Activated B cell treated with CpG ODN at 0.5 μM for 24 hours (primary cell): ENCODE measurements around the gene IRF2BP2. TPM values are rescaled to one million over a fixed set of nuclear protein-coding genes. Genes with fewer than 3 reads are reported as not detected.

Experiments used
- ATAC-seq: fragments of 200-7000 bp; cut with Tn5 transposase; one replicate; pipeline ENCODE4 v1.10.0; 2021; ENCODE audit warnings: low read depth, mild to moderate bottlenecking, moderate library complexity
- CTCF ChIA-PET: fragments of 350-600 bp; sonication (Branson Sonifier 250); formaldehyde crosslinking; loops from one replicate; lab custom pipeline; 2021; ENCODE audit warnings: antibody characterized with exemption; lab: Charles Lee
- POLR2A ChIA-PET: fragments of 350-600 bp; sonication (Branson Sonifier 250); formaldehyde crosslinking; loops from one replicate; lab custom pipeline; 2021; ENCODE audit warnings: antibody characterized with exemption; lab: Charles Lee
- DNase-seq: peaks from one replicate; pipeline ENCODE4 v3.0.0; 2022
- H3K27ac Mint-ChIP-seq: one replicate; pipeline ENCODE4 v1.8.0; 2020; ENCODE audit warnings: mixed read lengths
- H3K27me3 Mint-ChIP-seq: one replicate; pipeline ENCODE4 v1.8.0; 2021; ENCODE audit warnings: mixed read lengths
- H3K36me3 Mint-ChIP-seq: one replicate; pipeline ENCODE4 v1.8.0; 2021; ENCODE audit warnings: low read depth, mixed read lengths
- H3K4me1 Mint-ChIP-seq: one replicate; pipeline ENCODE4 v1.8.0; 2021; ENCODE audit warnings: mixed read lengths
- H3K4me3 Mint-ChIP-seq: one replicate; pipeline ENCODE4 v1.8.0; 2020; ENCODE audit warnings: mild to moderate bottlenecking, mixed read lengths
- H3K9me3 Mint-ChIP-seq: one replicate; pipeline ENCODE4 v1.8.0; 2020; ENCODE audit warnings: mixed read lengths
- intact Hi-C: fragments of 100-400 bp; cut with micrococcal nuclease; formaldehyde crosslinking; loops from one replicate; pipeline ENCODE4 v1.15.1; 2024
- total RNA-seq: library from RNA; stranded (reverse); gene quantifications from 2 replicates; pipeline ENCODE4 v1.2.3, GENCODE V29; 2022
- TF ChIP-seq, protein P1 (sequence below): fragments of 200-600 bp; IDR thresholded peaks from one replicate; pipeline ENCODE4 v1.8.0; 2022; ENCODE audit warnings: antibody characterized with exemption, mild to moderate bottlenecking

Gene IRF2BP2
- total RNA-seq, 1 donor from 2014 or later: 121 TPM

DNA sequence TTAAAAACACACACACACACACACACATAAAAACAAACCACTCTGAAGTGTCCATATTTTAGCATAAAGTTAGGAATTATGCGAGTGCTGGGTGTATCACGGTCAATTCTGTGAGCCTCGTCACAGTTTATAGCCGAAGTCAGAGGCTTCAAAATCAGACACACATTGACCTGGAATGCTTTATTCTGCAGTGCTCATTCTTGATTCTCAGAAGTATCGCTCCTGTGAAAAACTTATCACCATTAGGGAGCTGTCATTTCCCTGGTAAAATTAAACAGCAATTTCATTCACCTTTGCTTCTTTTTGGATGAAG lies 8.7 kb upstream of the IRF2BP2 start:
- Mint-ChIP-seq H3K4me3 (no peak overlapping the region), H3K4me1 (peaks cover 9% of the 10 kb centered on the region), H3K27ac (no peak overlapping the region), H3K27me3 (no peaks in the 10 kb centered on the region), H3K9me3 (no peaks in the 10 kb centered on the region), H3K36me3 (no peaks in the 10 kb centered on the region)
- CTCF ChIA-PET: no interaction called here
- DNase-seq (no peak), ATAC-seq (no peak)
- TF ChIP-seq, protein P1, sequence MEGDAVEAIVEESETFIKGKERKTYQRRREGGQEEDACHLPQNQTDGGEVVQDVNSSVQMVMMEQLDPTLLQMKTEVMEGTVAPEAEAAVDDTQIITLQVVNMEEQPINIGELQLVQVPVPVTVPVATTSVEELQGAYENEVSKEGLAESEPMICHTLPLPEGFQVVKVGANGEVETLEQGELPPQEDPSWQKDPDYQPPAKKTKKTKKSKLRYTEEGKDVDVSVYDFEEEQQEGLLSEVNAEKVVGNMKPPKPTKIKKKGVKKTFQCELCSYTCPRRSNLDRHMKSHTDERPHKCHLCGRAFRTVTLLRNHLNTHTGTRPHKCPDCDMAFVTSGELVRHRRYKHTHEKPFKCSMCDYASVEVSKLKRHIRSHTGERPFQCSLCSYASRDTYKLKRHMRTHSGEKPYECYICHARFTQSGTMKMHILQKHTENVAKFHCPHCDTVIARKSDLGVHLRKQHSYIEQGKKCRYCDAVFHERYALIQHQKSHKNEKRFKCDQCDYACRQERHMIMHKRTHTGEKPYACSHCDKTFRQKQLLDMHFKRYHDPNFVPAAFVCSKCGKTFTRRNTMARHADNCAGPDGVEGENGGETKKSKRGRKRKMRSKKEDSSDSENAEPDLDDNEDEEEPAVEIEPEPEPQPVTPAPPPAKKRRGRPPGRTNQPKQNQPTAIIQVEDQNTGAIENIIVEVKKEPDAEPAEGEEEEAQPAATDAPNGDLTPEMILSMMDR: no peak
- intact Hi-C loops: no loop called here
- POLR2A ChIA-PET: no interaction called here

DNA sequence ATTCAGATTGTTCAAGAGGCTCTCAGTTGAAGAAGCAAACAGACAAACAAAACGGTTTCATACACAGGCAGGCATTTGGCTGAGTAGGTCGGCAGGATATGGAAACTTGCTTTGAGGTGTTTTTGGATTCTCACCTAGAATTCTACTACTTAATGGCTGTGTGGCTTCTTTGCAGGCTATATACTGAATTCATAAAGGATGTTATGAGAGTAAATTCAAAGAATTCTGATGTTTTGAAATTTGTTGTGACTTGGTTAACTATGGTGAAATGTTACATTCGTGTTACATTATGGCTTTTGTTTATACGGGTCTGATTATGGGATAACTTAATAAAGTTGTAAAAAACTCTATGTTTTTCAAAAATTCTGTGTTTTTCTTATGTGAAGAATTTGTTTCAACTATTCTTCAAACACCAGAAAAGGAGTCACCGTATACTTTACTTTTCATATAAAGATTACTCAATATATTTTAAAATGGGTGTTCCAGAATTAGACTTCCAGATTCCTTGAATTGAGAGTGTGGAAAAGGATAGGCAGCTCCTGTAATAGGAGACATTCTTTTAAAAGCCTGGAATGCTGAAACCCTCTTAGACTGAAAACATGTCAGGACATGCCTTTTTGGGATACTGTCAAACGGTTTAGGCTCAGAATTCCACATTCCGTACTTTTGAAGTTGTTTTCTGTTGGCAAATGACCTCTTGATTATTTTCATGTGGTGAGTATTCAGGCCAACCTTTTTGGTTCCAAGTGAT lies 8.2 kb upstream of the IRF2BP2 start:
- H3K4me3 Mint-ChIP-seq: no peak overlapping the region
- POLR2A ChIA-PET: no interaction called here
- intact Hi-C loops: no loop called here

DNA sequence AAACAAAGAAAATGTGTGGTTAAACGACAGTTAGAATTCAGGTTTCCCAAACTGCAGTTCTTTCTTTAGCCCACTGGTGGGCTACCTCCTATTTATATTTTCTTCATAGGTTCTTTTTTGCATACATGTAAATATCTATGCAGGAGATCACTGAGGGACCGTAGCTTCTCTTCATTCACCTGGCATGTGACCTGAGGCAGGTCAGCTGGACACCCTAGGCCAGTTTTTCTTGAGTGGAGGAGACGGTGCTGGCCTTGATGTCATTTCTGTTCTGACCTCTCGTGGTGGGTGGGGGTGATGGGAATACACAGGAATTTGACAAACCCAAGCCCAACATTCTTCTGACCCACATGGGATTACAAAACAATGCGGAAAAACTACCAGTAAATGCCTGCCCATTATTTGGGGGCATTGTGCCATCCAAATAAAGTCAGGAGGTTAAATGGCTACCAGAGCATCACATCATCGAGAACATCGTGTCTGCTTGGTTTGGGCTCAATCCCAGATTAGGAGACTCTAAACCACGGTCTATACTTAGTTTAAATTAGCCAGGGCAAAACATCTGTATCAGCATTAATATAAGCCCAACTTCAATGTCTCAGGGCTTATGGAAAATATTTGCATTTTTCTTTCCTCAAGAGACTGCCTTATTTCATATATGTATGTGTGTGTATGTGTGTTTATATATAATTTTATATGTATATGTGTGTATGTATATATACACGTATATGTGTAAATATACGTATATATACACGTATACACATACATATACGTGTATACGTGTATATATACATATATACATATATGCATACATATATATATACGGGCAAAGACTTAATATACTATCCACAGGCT lies 7.4 kb upstream of the IRF2BP2 start:
- POLR2A ChIA-PET: no interaction called here
- peaks cover 22% of the 10 kb centered on the region for H3K4me1 Mint-ChIP-seq
- no peaks in the 10 kb centered on the region for H3K36me3 Mint-ChIP-seq
- H3K27ac Mint-ChIP-seq: no peak overlapping the region
- H3K4me3 Mint-ChIP-seq: no peak overlapping the region
- H3K9me3 Mint-ChIP-seq: no peaks in the 10 kb centered on the region
- TF ChIP-seq, protein P1: no peak
- intact Hi-C loops: no loop called here
- no peak for DNase-seq
- CTCF ChIA-PET: no interaction called here
- no peaks in the 10 kb centered on the region for H3K27me3 Mint-ChIP-seq
- ATAC-seq: no peak

More for the DNA sequence above, 8.2 kb upstream of the IRF2BP2 start:
- ATAC-seq (no peak), DNase-seq (no peak)
- Mint-ChIP-seq H3K9me3 (no peaks in the 10 kb centered on the region), H3K27ac (no peak overlapping the region), H3K27me3 (no peaks in the 10 kb centered on the region), H3K36me3 (no peaks in the 10 kb centered on the region), H3K4me1 (peaks cover 14% of the 10 kb centered on the region)
- CTCF ChIA-PET: no interaction called here
- TF ChIP-seq, protein P1: no peak

DNA sequence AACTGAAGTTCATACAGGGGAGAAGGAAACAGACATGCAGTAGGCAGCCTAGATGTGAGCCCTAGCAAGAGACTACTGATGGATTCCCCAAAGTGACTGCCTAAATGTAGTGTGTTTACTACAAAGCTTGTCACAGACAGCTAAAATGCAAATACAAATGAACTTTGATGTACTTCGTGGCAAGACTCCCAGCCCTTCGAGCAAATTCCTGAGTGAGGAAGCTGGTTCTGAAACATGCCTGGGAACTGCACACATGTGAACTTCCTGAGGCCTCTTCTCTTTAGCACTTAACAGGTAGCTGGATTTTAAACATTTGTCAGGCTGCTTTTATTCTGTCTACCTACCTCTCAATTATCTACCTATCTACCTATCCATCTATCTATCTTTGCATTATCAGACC lies 6.7 kb upstream of the IRF2BP2 start:
- H3K27me3 Mint-ChIP-seq: no peaks in the 10 kb centered on the region
- H3K4me3 Mint-ChIP-seq: no peak overlapping the region
- H3K9me3 Mint-ChIP-seq: no peaks in the 10 kb centered on the region
- ChIA-PET POLR2A (interaction anchor here (0.7 kb wide), 1 partner anchor 156 kb away, joined by 3 read pairs; no protein-coding TSS in a partner anchor), CTCF (interaction anchor here (1.6 kb wide), 1 partner anchor 467 kb away, joined by 8 read pairs; no protein-coding TSS in a partner anchor)
- DNase-seq (no peak), ATAC-seq (no peak)
- peaks cover 29% of the 10 kb centered on the region for H3K4me1 Mint-ChIP-seq
- no peaks in the 10 kb centered on the region for H3K36me3 Mint-ChIP-seq
- TF ChIP-seq, protein P1: no peak
- intact Hi-C loops: no loop called here
- no peak overlapping the region for H3K27ac Mint-ChIP-seq

DNA sequence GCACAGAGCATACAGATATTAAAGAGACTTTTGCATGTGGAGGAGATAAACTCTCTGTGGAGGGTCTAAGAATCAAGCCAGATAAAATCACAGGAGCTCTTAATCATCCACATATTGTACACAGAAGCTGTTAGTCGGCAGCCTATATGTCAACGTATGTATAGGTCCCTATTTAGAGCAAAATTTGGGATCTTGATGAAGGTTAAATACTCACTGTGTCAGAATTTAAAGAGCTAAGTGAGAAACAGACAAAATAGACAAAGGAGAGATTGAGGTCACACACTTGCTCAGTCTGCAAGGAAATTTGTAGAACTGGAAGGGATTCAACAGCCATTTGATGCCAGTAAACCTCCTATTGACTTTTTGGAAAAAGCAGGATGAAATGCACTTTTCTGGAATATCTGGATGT lies 4.1 kb upstream of the IRF2BP2 start:
- Mint-ChIP-seq H3K27me3 (no peaks in the 10 kb centered on the region), H3K4me3 (no peak overlapping the region), H3K36me3 (peaks cover 2% of the 10 kb centered on the region), H3K9me3 (no peaks in the 10 kb centered on the region), H3K4me1 (peaks cover 32% of the 10 kb centered on the region), H3K27ac (peak overlapping the region; percentile 50)
- ChIA-PET POLR2A (interaction anchor here (0.6 to 9.2 kb wide), 14 partner anchors 10 to 466 kb away, joined by 3 to 148 read pairs (median 21); no protein-coding TSS in a partner anchor), CTCF (interaction anchor here (1.8 to 3.9 kb wide), 2 partner anchors 16 to 470 kb away, joined by 7 to 39 read pairs; no protein-coding TSS in a partner anchor)
- intact Hi-C loops: loop anchor here (5.0 kb wide), 1 partner anchor 1253 kb away; the partner anchor contains the start of gene LYST
- ATAC-seq (no peak), DNase-seq (no peak)
- TF ChIP-seq, protein P1: no peak
